ENCODE measurements around the gene MYO7B. TPM values are rescaled to one million over a fixed set of nuclear protein-coding genes. Genes with fewer than 3 reads are reported as not detected.

The MYO7B gene
- total RNA-seq, 1 donor from 2014 or later, result 3.0 TPM

GRCh38 chr2:127597046-127597983, 61.8 kb downstream of the MYO7B start:
- Mint-ChIP-seq H3K27ac (no peak overlapping the region), H3K9me3 (peaks cover 2% of the 10 kb centered on the region), H3K27me3 (no peaks in the 10 kb centered on the region), H3K4me3 (no peak overlapping the region), H3K36me3 (ENCODE audit: low read depth) (no peaks in the 10 kb centered on the region), H3K4me1 (peaks cover 19% of the 10 kb centered on the region)
- intact Hi-C loops (cut with micrococcal nuclease), result loop anchor here (10.0 kb wide), 1 partner anchor 257 kb away; the partner anchor contains the start of gene POLR2D
- ATAC-seq (ENCODE audit: low read depth), result no peak
- ChIA-PET POLR2A (no interaction called here), CTCF (no interaction called here)
- DNase-seq, result no peak
- TF ChIP-seq CTCF (IDR thresholded peaks at IDR 0.05), result no peak

GRCh38 chr2:127597984-127598380, 62.5 kb downstream of the MYO7B start:
- ChIA-PET POLR2A (no interaction called here), CTCF (no interaction called here)
- Mint-ChIP-seq H3K4me1 (peaks cover 19% of the 10 kb centered on the region), H3K27me3 (no peaks in the 10 kb centered on the region), H3K36me3 (ENCODE audit: low read depth) (peaks cover 1% of the 10 kb centered on the region), H3K9me3 (peaks cover 4% of the 10 kb centered on the region), H3K4me3 (no peak overlapping the region), H3K27ac (no peak overlapping the region)
- DNase-seq, result no peak
- no peak for ATAC-seq (ENCODE audit: low read depth)
- intact Hi-C loops (cut with micrococcal nuclease), result loop anchor here (10.0 kb wide), 1 partner anchor 257 kb away; the partner anchor contains the start of gene POLR2D
- TF ChIP-seq CTCF (IDR thresholded peaks at IDR 0.05), result no peak

GRCh38 chr2:127598711-127599110, 63.2 kb downstream of the MYO7B start:
- Mint-ChIP-seq H3K4me3 (no peak overlapping the region), H3K36me3 (ENCODE audit: low read depth) (peaks cover 1% of the 10 kb centered on the region), H3K27me3 (no peaks in the 10 kb centered on the region), H3K9me3 (peaks cover 9% of the 10 kb centered on the region), H3K27ac (no peak overlapping the region), H3K4me1 (peaks cover 19% of the 10 kb centered on the region)
- POLR2A ChIA-PET, result no interaction called here
- TF ChIP-seq CTCF (IDR thresholded peaks at IDR 0.05), result no peak
- ATAC-seq (ENCODE audit: low read depth) (no peak), DNase-seq (no peak)
- CTCF ChIA-PET, result interaction anchor here (1.9 kb wide), 1 partner anchor 51 kb away, joined by 5 read pairs; no protein-coding TSS in a partner anchor
- intact Hi-C loops (cut with micrococcal nuclease), result loop anchor here (10.0 kb wide), 1 partner anchor 256 kb away; the partner anchor contains the start of gene POLR2D

GRCh38 chr2:127599211-127599610, 63.7 kb downstream of the MYO7B start:
- ChIA-PET POLR2A (no interaction called here), CTCF (interaction anchor here (1.4 to 1.9 kb wide), 2 partner anchors 8 to 51 kb away, joined by 5 to 6 read pairs; no protein-coding TSS in a partner anchor)
- no peak overlapping the region for H3K27ac Mint-ChIP-seq
- TF ChIP-seq CTCF (IDR thresholded peaks at IDR 0.05), result no peak
- H3K4me3 Mint-ChIP-seq, result no peak overlapping the region
- intact Hi-C loops (cut with micrococcal nuclease), result loop anchor here (10.0 kb wide), 1 partner anchor 256 kb away; the partner anchor contains the start of gene POLR2D
- peaks cover 9% of the 10 kb centered on the region for H3K9me3 Mint-ChIP-seq
- peaks cover 16% of the 10 kb centered on the region for H3K4me1 Mint-ChIP-seq
- H3K36me3 Mint-ChIP-seq (ENCODE audit: low read depth), result peaks cover 1% of the 10 kb centered on the region
- no peaks in the 10 kb centered on the region for H3K27me3 Mint-ChIP-seq
- no peak for DNase-seq
- ATAC-seq (ENCODE audit: low read depth), result no peak

GRCh38 chr2:127604986-127605385, 69.5 kb downstream of the MYO7B start:
- ATAC-seq (ENCODE audit: low read depth), result no peak
- ChIA-PET POLR2A (interaction anchor here (0.7 to 1.1 kb wide), 3 partner anchors 29 to 96 kb away, joined by 3 read pairs; partner anchors contain the start of gene SFT2D3), CTCF (interaction anchor here (1.9 kb wide), 1 partner anchor 45 kb away, joined by 5 read pairs; no protein-coding TSS in a partner anchor)
- no peak for TF ChIP-seq CTCF (IDR thresholded peaks at IDR 0.05)
- peaks cover 43% of the 10 kb centered on the region for H3K4me1 Mint-ChIP-seq
- no peaks in the 10 kb centered on the region for H3K27me3 Mint-ChIP-seq
- peaks cover 9% of the 10 kb centered on the region for H3K9me3 Mint-ChIP-seq
- no peak overlapping the region for H3K4me3 Mint-ChIP-seq
- DNase-seq, result peak; percentile 0
- intact Hi-C loops (cut with micrococcal nuclease), result no loop called here
- peaks cover 1% of the 10 kb centered on the region for H3K36me3 Mint-ChIP-seq (ENCODE audit: low read depth)
- H3K27ac Mint-ChIP-seq, result no peak overlapping the region

Data from activated B cell treated with CpG ODN at 0.5 μM for 24 hours (primary cell).